Heart left ventricle (tissue), 16 donors: ENCODE results near the gene ABLIM2. TPM values are rescaled to one million over a fixed set of nuclear protein-coding genes. Genes with fewer than 3 reads are reported as not detected.

Source experiments
- ATAC-seq, 4 donors: fragments of 200-7000 bp; cut with Tn5 transposase; one replicate each; pipeline ENCODE4 v1.9.1; 2020 to 2022; ENCODE audit warnings: moderate library complexity in 4 of 4, mild to moderate bottlenecking in 3 of 4, moderate number of reproducible peaks in 1 of 4
- DNase-seq, 5 donors: peaks; one replicate each; pipeline ENCODE4 v3.0.0-alpha.2; 2020
- H3K27ac ChIP-seq, 12 donors: fragments of 200-600 bp; sonication (generic) in 4 of 12; one replicate each; pipeline versions ENCODE4 v1.5.0 to v1.8.0; 2016 to 2022; ENCODE audit warnings: mild to moderate bottlenecking in 2 of 12
- H3K27me3 ChIP-seq, 9 donors: fragments of 200-600 bp; sonication (generic) in 2 of 9; one replicate each; pipeline versions ENCODE4 v1.5.1 to v1.8.0; 2016 to 2022; ENCODE audit warnings: mild to moderate bottlenecking in 3 of 9
- H3K36me3 ChIP-seq, 9 donors: fragments of 200-600 bp; sonication (generic) in 2 of 9; one replicate each; pipeline versions ENCODE4 v1.5.0 to v1.8.0; 2018 to 2022; ENCODE audit warnings: mild to moderate bottlenecking in 2 of 9
- H3K4me1 ChIP-seq, 12 donors: fragments of 200-600 bp; sonication (generic) in 4 of 12; one replicate each; pipeline versions ENCODE4 v1.5.0 to v1.8.0; 2016 to 2022; ENCODE audit warnings: mild to moderate bottlenecking in 3 of 12
- H3K4me3 ChIP-seq, 12 donors: fragments of 200-600 bp; sonication (generic) in 4 of 12; one replicate each; pipeline versions ENCODE4 v1.5.0 to v1.8.0; 2017 to 2022; ENCODE audit warnings: mild to moderate bottlenecking in 9 of 12, moderate library complexity in 4 of 12
- H3K9me3 ChIP-seq, 12 donors: fragments of 200-600 bp; sonication (generic) in 4 of 12; one replicate each; pipeline versions ENCODE4 v1.5.0 to v1.8.0; 2016 to 2022; ENCODE audit warnings: mild to moderate bottlenecking in 1 of 12
- CTCF ChIP-seq, 12 donors: fragments of 200-600 bp; sonication (generic) in 4 of 12; IDR thresholded peaks; one replicate each; pipeline versions ENCODE4 v1.5.0 to v1.8.0; 2018 to 2022; ENCODE audit warnings: antibody characterized with exemption in 12 of 12, mild to moderate bottlenecking in 5 of 12
- POLR2A ChIP-seq, 2 donors: fragments of 450-650 bp; IDR thresholded peaks; one replicate each; pipeline ENCODE4 v1.6.1; 2017; ENCODE audit warnings: antibody characterized with exemption in 2 of 2, mild to moderate bottlenecking in 2 of 2, moderate library complexity in 2 of 2
- WGBS, 4 donors: extraction: QIAGEN DNeasy Blood & Tissue Kit in 2 of 4; methylation state at CpG; one replicate each; pipeline versions ENCODE4 v1.1.5 to v1.1.7; 2013 to 2018; 5-methylcytosine and 5-hydroxymethylcytosine counted together
- intact Hi-C, 10 donors: fragments of 100-400 bp; cut with DNase I; formaldehyde crosslinking; loops; one replicate each; pipeline versions ENCODE4 v1.11.1 to v1.14.2; 2022
- polyA plus RNA-seq, 2 donors: library from polyadenylated mRNA; stranded (reverse); fragments of 200-250 nt; gene quantifications; one replicate each; pipeline ENCODE4 v1.2.3, GENCODE V29; 2013
- total RNA-seq, 9 donors: library from RNA; depleted of rRNA in 2 of 9; stranded (reverse); fragments of >200 nt in 2 of 9; fragmentation: NEBNext Ultra II Directional in 3 of 9; extraction: Animal tissue kit (Norgen Biotek cat#: 25700) in 3 of 9; gene quantifications; one replicate each; pipeline versions ENCODE4 v1.1.0 to v1.2.4, GENCODE V29; 2016 to 2023
- donor health status: ischemic (EF 13 %, LVEDD 7.1; RV severe dilation, severe dysfunction).
- donor health status: healthy with polysubstance abuse.
- donor health status: DM: no; HTN: yes; CAD: no.
- donor health status: DM: no; HTN: no; CAD: no.
- donor health status: ischemic (EF 25% LVEDD 6.9; RV normal size, moderate dysfunction).
- donor health status: ischemic (EF 25% LVEDD 5.7; RV mildly dilated, moderate dysfunction).
- donor health status: healthy.
- donor health status: DM: yes; HTN: yes; CAD: no.
- donor health status: ischemic (EF 35%, LVEDD 5.7; RV mildly dilated, moderate dysfunction).
- donor health status: nonischemic (EF 11% LVEDD 7.7; RV severe dilation, severe dysfunction).
- donor health status: DM: yes; HTN: yes; CAD: no.
- donor health status: PGD.
- donor health status: ischemic (EF 29% LVEDD 5.4; RV normal size, mild dysfunction).
- donor health status: nonischemic (EF 23%, LVEDD 6.1; RV moderate dilation, normal function).

The ABLIM2 gene
- total and polyA plus RNA-seq, 11 donors = 11.1 to 27.9 (median 18.4) TPM

- Histone ChIP-seq H3K27me3 (no peaks in the 10 kb centered on the region), H3K4me1 (peaks cover 0 to 13% (median 7%) of the 10 kb centered on the region in 12 donors), H3K9me3 (peaks cover 0 to 6% (median 0%) of the 10 kb centered on the region in 12 donors), H3K4me3 (no peak overlapping the region), H3K36me3 (no peaks in the 10 kb centered on the region), H3K27ac (no peak overlapping the region)
- intact Hi-C loops = loop anchor here in 4 of 10 donors (10.0 kb wide), 3 partner anchors 210 to 790 kb away; partner anchors contain the start of gene SORCS2 (in 1 of the 4)
- TF ChIP-seq CTCF (IDR thresholded peaks at IDR 0.05) = no peak
- TF ChIP-seq POLR2A (IDR thresholded peaks at IDR 0.05) = no peak
- 93 to 95% (median 95%) methylated on average over 28 to 31 of the region's 31 CpGs for WGBS, 4 donors
- ATAC-seq (peak in 1 of 4 donors; percentile 6), DNase-seq (peak in 1 of 5 donors; percentile 59)
These were observed 174.2 kb downstream of the ABLIM2 start for GRCh38 chr4:7984286-7984925.

DNA sequence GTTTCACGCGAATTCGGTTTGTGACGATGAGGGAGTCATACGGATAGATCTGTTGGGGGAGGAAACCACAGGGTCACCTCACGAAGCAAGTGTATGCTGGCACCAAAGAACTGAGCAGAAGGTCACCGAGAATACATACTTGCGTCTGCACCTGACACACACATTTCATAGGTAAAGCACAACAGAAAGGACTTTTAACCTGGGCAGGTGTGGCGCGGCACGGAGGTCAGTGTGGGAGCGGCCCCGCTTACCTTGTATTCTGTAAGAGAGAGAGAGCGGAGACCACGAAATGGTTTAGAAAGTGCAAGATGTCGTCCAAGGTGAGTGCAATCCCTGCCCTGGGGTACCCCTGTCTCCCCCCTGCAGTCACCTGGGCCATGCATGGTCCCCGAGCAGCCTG is 175.3 kb downstream of the ABLIM2 start:
- H3K4me3 ChIP-seq = no peak overlapping the region
- DNase-seq (peak in 1 of 5 donors; percentile 27), ATAC-seq (no peak)
- H3K4me1 ChIP-seq = peaks cover 0 to 23% (median 16%) of the 10 kb centered on the region in 12 donors
- intact Hi-C loops = loop anchor here in 4 of 10 donors (10.0 kb wide), 3 partner anchors 208 to 788 kb away; partner anchors contain the start of gene SORCS2 (in 1 of the 4)
- no peak overlapping the region for H3K27ac ChIP-seq
- H3K27me3 ChIP-seq = no peaks in the 10 kb centered on the region
- TF ChIP-seq CTCF (IDR thresholded peaks at IDR 0.05) (no peak), POLR2A (IDR thresholded peaks at IDR 0.05) (no peak)
- H3K36me3 ChIP-seq = no peaks in the 10 kb centered on the region
- 94 to 97% (median 96%) methylated on average over 16 to 17 of the region's 17 CpGs for WGBS, 4 donors
- no peaks in the 10 kb centered on the region for H3K9me3 ChIP-seq

- peak in 1 of 5 donors; percentile 26 for DNase-seq
- Histone ChIP-seq H3K4me3 (no peak overlapping the region), H3K36me3 (no peaks in the 10 kb centered on the region), H3K27me3 (no peaks in the 10 kb centered on the region), H3K4me1 (peaks cover 0 to 27% (median 21%) of the 10 kb centered on the region in 12 donors), H3K27ac (no peak overlapping the region), H3K9me3 (no peaks in the 10 kb centered on the region)
- 82 to 91% (median 86%) methylated on average over 6 to 8 of the region's 8 CpGs for WGBS, 4 donors
- intact Hi-C loops = loop anchor here in 4 of 10 donors (10.0 kb wide), 3 partner anchors 207 to 787 kb away; partner anchors contain the start of gene SORCS2 (in 1 of the 4)
- no peak for TF ChIP-seq CTCF (IDR thresholded peaks at IDR 0.05)
- TF ChIP-seq POLR2A (IDR thresholded peaks at IDR 0.05) = no peak
- ATAC-seq = no peak
These were observed 176.7 kb downstream of the ABLIM2 start for GRCh38 chr4:7981738-7982394.

GRCh38 chr4:7980036-7980435 is 178.6 kb downstream of the ABLIM2 start:
- DNase-seq (no peak), ATAC-seq (no peak)
- H3K4me3 ChIP-seq = no peak overlapping the region
- no peaks in the 10 kb centered on the region for H3K9me3 ChIP-seq
- no peak for TF ChIP-seq POLR2A (IDR thresholded peaks at IDR 0.05)
- no peak for TF ChIP-seq CTCF (IDR thresholded peaks at IDR 0.05)
- no peak overlapping the region for H3K27ac ChIP-seq
- WGBS, 4 donors = 86 to 100% (median 93%) methylated on average over 2 of the region's 2 CpGs
- H3K27me3 ChIP-seq = no peaks in the 10 kb centered on the region
- intact Hi-C loops = loop anchor here in 4 of 10 donors (10.0 kb wide), 3 partner anchors 205 to 785 kb away; partner anchors contain the start of gene SORCS2 (in 1 of the 4)
- H3K4me1 ChIP-seq = peaks cover 0 to 16% (median 12%) of the 10 kb centered on the region in 12 donors
- no peaks in the 10 kb centered on the region for H3K36me3 ChIP-seq
